Hindlimb muscle (tissue), 1 donor: Measurements from ENCODE around the gene NDUFAF8. TPM values are rescaled to one million over a fixed set of nuclear protein-coding genes. Genes with fewer than 3 reads are reported as not detected.

Source experiments
- DNase-seq: peaks from one replicate; pipeline ENCODE4 v3.0.0-alpha.2; 2013
- polyA plus RNA-seq: library from polyadenylated mRNA; unstranded; fragments of 120-200 nt; gene quantifications from one replicate; pipeline ENCODE4 v1.2.1, GENCODE V29; 2013; ENCODE audit not compliant: insufficient read length

NDUFAF8 gene
- polyA plus RNA-seq, 1 donor = 48.8 TPM

GRCh38 chr17:81200695-81201580 lies 38.2 kb upstream of the NDUFAF8 start:
- DNase-seq = peak; percentile 60

GRCh38 chr17:81202318-81202717 lies 36.8 kb upstream of the NDUFAF8 start:
- no peak for DNase-seq

GRCh38 chr17:81203136-81203535 lies 36.0 kb upstream of the NDUFAF8 start:
- DNase-seq = no peak

GRCh38 chr17:81204578-81204977 lies 34.5 kb upstream of the NDUFAF8 start:
- DNase-seq = no peak

- DNase-seq = no peak
These were observed 33.0 kb upstream of the NDUFAF8 start for GRCh38 chr17:81206166-81206565.

- DNase-seq = no peak
These were observed 32.5 kb upstream of the NDUFAF8 start for GRCh38 chr17:81206657-81207056.

- no peak for DNase-seq
These were observed 31.2 kb upstream of the NDUFAF8 start for GRCh38 chr17:81207610-81208581.

- DNase-seq = no peak
These were observed 30.5 kb upstream of the NDUFAF8 start for GRCh38 chr17:81208651-81209050.

GRCh38 chr17:81209141-81209540 lies 30.0 kb upstream of the NDUFAF8 start:
- no peak for DNase-seq

- no peak for DNase-seq
These were observed 28.7 kb upstream of the NDUFAF8 start for GRCh38 chr17:81210466-81210865.

GRCh38 chr17:81210868-81211267 lies 28.2 kb upstream of the NDUFAF8 start:
- no peak for DNase-seq

GRCh38 chr17:81212365-81212764 lies 26.8 kb upstream of the NDUFAF8 start:
- no peak for DNase-seq

GRCh38 chr17:81213978-81214377 lies 25.1 kb upstream of the NDUFAF8 start:
- no peak for DNase-seq

- no peak for DNase-seq
These were observed 21.6 kb upstream of the NDUFAF8 start for GRCh38 chr17:81217491-81217890.

- DNase-seq = no peak
These were observed 20.7 kb upstream of the NDUFAF8 start for GRCh38 chr17:81218459-81218858.

GRCh38 chr17:81218991-81219390 lies 20.1 kb upstream of the NDUFAF8 start:
- no peak for DNase-seq

GRCh38 chr17:81219476-81220180 lies 19.5 kb upstream of the NDUFAF8 start:
- no peak for DNase-seq

- no peak for DNase-seq
These were observed 17.7 kb upstream of the NDUFAF8 start for GRCh38 chr17:81221371-81221841.

- DNase-seq = no peak
These were observed 17.1 kb upstream of the NDUFAF8 start for GRCh38 chr17:81221842-81222619.

GRCh38 chr17:81222620-81222905 lies 16.6 kb upstream of the NDUFAF8 start:
- no peak for DNase-seq

- DNase-seq = peak; percentile 97
These were observed 16.0 kb upstream of the NDUFAF8 start, which contains the start of gene CEP131 for GRCh38 chr17:81222906-81223761. Gene CEP131, minus strand, starts transcription at chr17:81222965. Its CDS starts 2,909 bp downstream, at chr17:81220056.
